GM23248 (cell line): ENCODE data around the gene ATP6V1C2.

ENCODE experiments used
- EZH2 ChIP-seq: fragments of 200-600 bp; sonication (generic); IDR thresholded peaks from 2 replicates; pipeline ENCODE4 v1.6.1; 2018; ENCODE audit warnings: antibody characterized with exemption, mild to moderate bottlenecking; ENCODE audit not compliant: insufficient read depth, poor library complexity, severe bottlenecking
- EZH2phosphoT487 ChIP-seq: fragments of 200-600 bp; sonication (generic); IDR thresholded peaks from 2 replicates; pipeline ENCODE4 v1.6.1; 2018; ENCODE audit warnings: antibody characterized with exemption, moderate library complexity, mild to moderate bottlenecking, low read depth; ENCODE audit not compliant: insufficient read depth

DNA sequence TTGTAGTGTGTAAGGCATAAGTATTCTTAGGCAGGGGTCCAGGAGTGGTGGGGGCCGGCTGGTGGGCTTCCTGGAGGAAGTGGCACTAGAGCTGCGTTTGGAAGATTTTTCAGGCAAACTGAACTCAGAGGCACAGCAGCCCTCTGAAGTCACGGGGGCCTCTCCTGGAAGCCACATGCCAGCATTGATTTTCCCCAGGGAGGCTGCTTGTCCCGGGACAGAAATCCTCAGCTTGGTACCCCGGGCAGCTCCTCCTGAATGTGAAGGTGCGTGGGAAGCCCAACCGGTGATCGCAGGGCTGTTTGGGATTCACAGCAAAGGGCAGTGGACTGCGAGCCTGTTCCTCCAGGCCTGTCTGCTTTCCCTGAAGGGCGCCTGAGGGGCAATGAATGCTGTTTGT lies 92.7 kb downstream of the ATP6V1C2 start:
- no peak for TF ChIP-seq EZH2
- TF ChIP-seq EZH2phosphoT487: no peak
